HCT116 (cell line): ENCODE data around the gene SLC17A4. TPM values are rescaled to one million over a fixed set of nuclear protein-coding genes. Genes with fewer than 3 reads are reported as not detected.

Experiments
- ATAC-seq: fragments of 200-7000 bp; cut with Tn5 transposase; 2 replicates; pipeline ENCODE4 v1.9.1; 2020; ENCODE audit warnings: mild to moderate bottlenecking, moderate library complexity
- BruUV-seq: library from RNA; stranded (reverse); fragments of 400-500 nt; replicated peaks from 2 replicates; lab custom pipeline; 2021; lab: Mats Ljungman, UMichigan
- CTCF ChIA-PET: fragments of 300-600 bp; sonication (Branson Sonifier 250); formaldehyde crosslinking; loops from one replicate; lab custom pipeline; 2021; ENCODE audit warnings: antibody characterized with exemption; lab: Charles Lee
- POLR2A ChIA-PET: fragments of 300-600, 350-600 bp; sonication (Branson Sonifier 250); formaldehyde crosslinking; loops from one replicate; lab custom pipeline; 2021; ENCODE audit warnings: antibody characterized with exemption; lab: Charles Lee
- RAD21 ChIA-PET, 2 experiments: fragments of 300-600 bp; sonication (Branson Sonifier 250); formaldehyde crosslinking; loops; one replicate each; lab custom pipeline; 2023; ENCODE audit warnings: low total read pairs in 2 of 2; ENCODE audit not compliant: uncharacterized antibody in 2 of 2, unreplicated experiment in 2 of 2, low non-redundant PET in 1 of 2; lab: Charles Lee
- DNase-seq: peaks from one replicate; pipeline ENCODE4 v3.0.0-alpha.2; 2010; ENCODE audit warnings: low read depth, low spot score
- H2AFZ ChIP-seq: fragments of 200-600 bp; shearing (Covaris generic), sonication (generic); 2 replicates; pipeline ENCODE4 v1.6.1; 2017; ENCODE audit warnings: low read depth, mixed run types, mixed read lengths, antibody characterized with exemption, low read length; ENCODE audit not compliant: poor library complexity, severe bottlenecking
- H3K27ac ChIP-seq: 2 replicates; pipeline ENCODE4 v1.5.1; 2012; ENCODE audit warnings: low read depth, low read length
- H3K27me3 ChIP-seq: fragments of 200-600 bp; sonication (generic); 2 replicates; pipeline ENCODE4 v1.6.1; 2016; ENCODE audit warnings: mixed run types, low read length, mixed read lengths; ENCODE audit not compliant: insufficient read depth
- H3K36me3 ChIP-seq, 2 experiments: fragments of 200-500 bp in 1 of 2; fragments of 200-600 bp in 1 of 2; sonication (Bioruptor generic) in 1 of 2; sonication (generic) in 1 of 2; 2 replicates each; pipeline versions ENCODE4 v1.5.1 to v1.6.1; 2014 to 2016; ENCODE audit warnings: low read length in 2 of 2, inconsistent platforms in 1 of 2, mixed read lengths in 1 of 2, mixed run types in 1 of 2; ENCODE audit not compliant: insufficient read depth in 2 of 2, control insufficient read depth in 1 of 2
- H3K4me1 ChIP-seq, 2 experiments: fragments of 200-600 bp in 1 of 2; sonication (generic) in 1 of 2; 2 replicates each; pipeline versions ENCODE4 v1.5.1 to v1.6.1; 2012 to 2017; ENCODE audit warnings: low read length in 2 of 2, inconsistent platforms in 1 of 2, mild to moderate bottlenecking in 1 of 2, mixed read lengths in 1 of 2, mixed run types in 1 of 2, moderate library complexity in 1 of 2; ENCODE audit not compliant: insufficient read depth in 2 of 2, control insufficient read depth in 1 of 2
- H3K4me2 ChIP-seq: fragments of 200-600 bp; sonication (generic); 2 replicates; pipeline ENCODE4 v1.6.1; 2017; ENCODE audit warnings: mixed run types, low read length, mixed read lengths
- H3K4me3 ChIP-seq, 2 experiments: fragments of 200-600 bp in 1 of 2; sonication (generic) in 1 of 2; replicated peaks in 1 of 2; 2 replicates each; pipeline ENCODE4 v1.5.1; 2011 to 2016; ENCODE audit warnings: low read length in 2 of 2, control low read depth in 1 of 2, low read depth in 1 of 2, mild to moderate bottlenecking in 1 of 2, mixed read lengths in 1 of 2, mixed run types in 1 of 2
- H3K79me2 ChIP-seq: fragments of 200-600 bp; sonication (generic); 2 replicates; pipeline ENCODE4 v1.6.1; 2017; ENCODE audit warnings: mild to moderate bottlenecking, mixed run types, low read length, moderate library complexity, mixed read lengths; ENCODE audit not compliant: insufficient read depth
- H3K9ac ChIP-seq: fragments of 200-600 bp; sonication (generic); 2 replicates; pipeline ENCODE4 v1.6.1; 2016; ENCODE audit warnings: low read length, mixed read lengths
- H3K9me2 ChIP-seq: fragments of 200-600 bp; sonication (generic), shearing (Covaris generic); 2 replicates; pipeline ENCODE4 v1.6.1; 2017; ENCODE audit warnings: mixed run types, mild to moderate bottlenecking, moderate library complexity; ENCODE audit not compliant: insufficient read depth
- H3K9me3 ChIP-seq, 2 experiments: fragments of 200-500 bp in 1 of 2; fragments of 200-600 bp in 1 of 2; sonication (Bioruptor generic) in 1 of 2; sonication (generic) in 1 of 2; 2 replicates each; pipeline ENCODE4 v1.6.1; 2014 to 2017; ENCODE audit warnings: low read length in 2 of 2, mixed read lengths in 2 of 2, inconsistent platforms in 1 of 2, low read depth in 1 of 2, mild to moderate bottlenecking in 1 of 2, mixed run types in 1 of 2, moderate library complexity in 1 of 2; ENCODE audit not compliant: control insufficient read depth in 1 of 2, insufficient read depth in 1 of 2
- H4K20me1 ChIP-seq: fragments of 200-600 bp; sonication (generic), shearing (Covaris generic); 2 replicates; pipeline ENCODE4 v1.6.1; 2017; ENCODE audit warnings: mixed run types, mild to moderate bottlenecking, moderate library complexity; ENCODE audit not compliant: insufficient read depth
- ATF3 ChIP-seq: IDR thresholded peaks from 2 replicates; pipeline ENCODE4 v1.6.1; 2012
- CEBPB ChIP-seq: IDR thresholded peaks from 2 replicates; pipeline ENCODE4 v1.6.1; 2012; ENCODE audit warnings: low read depth
- CTCF ChIP-seq, 3 experiments: fragments of 200-600 bp in 1 of 3; sonication (generic) in 1 of 3; IDR thresholded peaks in 2 of 3; conservative IDR thresholded peaks in 1 of 3; 2 replicates each; pipeline ENCODE4 v1.5.1; 2012 to 2017; ENCODE audit warnings: low read depth in 2 of 3, low read length in 2 of 3, antibody characterized with exemption in 1 of 3, borderline replicate concordance in 1 of 3, control low read depth in 1 of 3, mild to moderate bottlenecking in 1 of 3, mixed read lengths in 1 of 3, mixed run types in 1 of 3, moderate library complexity in 1 of 3; ENCODE audit not compliant: insufficient read depth in 1 of 3
- EGR1 ChIP-seq: IDR thresholded peaks from 2 replicates; pipeline ENCODE4 v1.6.1; 2012; ENCODE audit warnings: low read depth
- EZH2 ChIP-seq: fragments of 200-600 bp; sonication (generic); IDR thresholded peaks from 2 replicates; pipeline ENCODE4 v1.6.1; 2017; ENCODE audit warnings: antibody characterized with exemption, mixed run types
- JUND ChIP-seq: IDR thresholded peaks from 2 replicates; pipeline ENCODE4 v1.6.1; 2012
- POLR2AphosphoS5 ChIP-seq: IDR thresholded peaks from 2 replicates; pipeline ENCODE4 v1.6.1; 2011; ENCODE audit warnings: mild to moderate bottlenecking, low read depth, low read length, moderate library complexity
- RAD21 ChIP-seq: IDR thresholded peaks from 2 replicates; pipeline ENCODE4 v1.6.1; 2012; ENCODE audit warnings: low read depth, mild to moderate bottlenecking
- SP1 ChIP-seq: IDR thresholded peaks from 2 replicates; pipeline ENCODE4 v1.6.1; 2012; ENCODE audit warnings: low read depth
- TCF7L2 ChIP-seq: IDR thresholded peaks from 2 replicates; pipeline ENCODE4 v1.7.0; 2011; ENCODE audit warnings: borderline replicate concordance, inconsistent platforms; ENCODE audit not compliant: insufficient read depth, insufficient read length; ENCODE audit errors: extremely low read depth
- ZBTB33 ChIP-seq: IDR thresholded peaks from 2 replicates; pipeline ENCODE4 v1.6.1; 2011; ENCODE audit warnings: mild to moderate bottlenecking, low read length, moderate library complexity; ENCODE audit not compliant: insufficient replicate concordance; ENCODE audit errors: extremely low read depth
- intact Hi-C: fragments of 100-400 bp; cut with micrococcal nuclease; formaldehyde crosslinking; loops from 2 replicates; pipeline ENCODE4 v1.10.0; 2022
- total RNA-seq: library from RNA; stranded (reverse); gene quantifications from one replicate; pipeline ENCODE4 v1.2.1, GENCODE V29; 2021; ENCODE audit not compliant: unreplicated experiment
- TF ChIP-seq, protein P1 (sequence below): IDR thresholded peaks from 2 replicates; pipeline ENCODE4 v1.6.1; 2012
- TF ChIP-seq, protein P2 (sequence below): IDR thresholded peaks from 2 replicates; pipeline ENCODE4 v1.6.1; 2012; ENCODE audit warnings: low read depth

SLC17A4 gene
- total RNA-seq, 1 experiment from 2014 or later = not detected

- no peaks in the 10 kb centered on the region for H3K9me3 ChIP-seq
- H2AFZ ChIP-seq = no peak overlapping the region
- H3K79me2 ChIP-seq = no peaks in the 10 kb centered on the region
- no peak for ATAC-seq
- BruUV-seq = no TSS peak
- intact Hi-C loops = no loop called here
- TF ChIP-seq SP1 (no peak), JUND (no peak)
- no peaks in the 10 kb centered on the region for H4K20me1 ChIP-seq
- no peaks in the 10 kb centered on the region for H3K9me2 ChIP-seq
- ChIA-PET RAD21 (no interaction called here), CTCF (interaction anchor here (0.6 kb wide), 1 partner anchor 335 kb away, joined by 3 read pairs; no protein-coding TSS in a partner anchor), POLR2A (no interaction called here)
- DNase-seq = no peak
- H3K4me2 ChIP-seq = no peak overlapping the region
- no peaks in the 10 kb centered on the region for H3K36me3 ChIP-seq
- no peak overlapping the region for H3K9ac ChIP-seq
- H3K27ac ChIP-seq = no peak overlapping the region
- H3K27me3 ChIP-seq = no peaks in the 10 kb centered on the region
- no peak overlapping the region for H3K4me3 ChIP-seq
- no peaks in the 10 kb centered on the region for H3K4me1 ChIP-seq
These were observed 3.6 kb upstream of the SLC17A4 start for GRCh38 chr6:25750906-25751305.

GRCh38 chr6:25753079-25753478 lies 1.5 kb upstream of the SLC17A4 start:
- ChIA-PET CTCF (no interaction called here), RAD21 (no interaction called here), POLR2A (no interaction called here)
- Histone ChIP-seq H3K79me2 (no peaks in the 10 kb centered on the region), H3K4me2 (no peak overlapping the region), H3K4me1 (no peaks in the 10 kb centered on the region), H2AFZ (no peak overlapping the region), H3K9ac (no peak overlapping the region), H3K27me3 (no peaks in the 10 kb centered on the region), H3K4me3 (no peak overlapping the region), H3K27ac (no peak overlapping the region), H3K36me3 (no peaks in the 10 kb centered on the region), H4K20me1 (no peaks in the 10 kb centered on the region), H3K9me2 (no peaks in the 10 kb centered on the region), H3K9me3 (no peaks in the 10 kb centered on the region)
- intact Hi-C loops = no loop called here
- DNase-seq (no peak), ATAC-seq (no peak)
- BruUV-seq = no TSS peak
- TF ChIP-seq EGR1 = no peak
- no peak for TF ChIP-seq EZH2
- TF ChIP-seq, protein P1, sequence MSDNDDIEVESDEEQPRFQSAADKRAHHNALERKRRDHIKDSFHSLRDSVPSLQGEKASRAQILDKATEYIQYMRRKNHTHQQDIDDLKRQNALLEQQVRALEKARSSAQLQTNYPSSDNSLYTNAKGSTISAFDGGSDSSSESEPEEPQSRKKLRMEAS = no peak
- TF ChIP-seq CEBPB = no peak
- TF ChIP-seq CTCF (IDR thresholded peaks at IDR 0.05 in 2 of 3, conservative IDR thresholded peaks at IDR 0.05 in 1 of 3; ENCODE audit: borderline replicate concordance in 1 of 3, insufficient read depth in 1 of 3, low read depth in 2 of 3, low read length in 2 of 3) = no peak
- no peak for TF ChIP-seq ATF3
- no peak for TF ChIP-seq ZBTB33
- TF ChIP-seq, protein P2, sequence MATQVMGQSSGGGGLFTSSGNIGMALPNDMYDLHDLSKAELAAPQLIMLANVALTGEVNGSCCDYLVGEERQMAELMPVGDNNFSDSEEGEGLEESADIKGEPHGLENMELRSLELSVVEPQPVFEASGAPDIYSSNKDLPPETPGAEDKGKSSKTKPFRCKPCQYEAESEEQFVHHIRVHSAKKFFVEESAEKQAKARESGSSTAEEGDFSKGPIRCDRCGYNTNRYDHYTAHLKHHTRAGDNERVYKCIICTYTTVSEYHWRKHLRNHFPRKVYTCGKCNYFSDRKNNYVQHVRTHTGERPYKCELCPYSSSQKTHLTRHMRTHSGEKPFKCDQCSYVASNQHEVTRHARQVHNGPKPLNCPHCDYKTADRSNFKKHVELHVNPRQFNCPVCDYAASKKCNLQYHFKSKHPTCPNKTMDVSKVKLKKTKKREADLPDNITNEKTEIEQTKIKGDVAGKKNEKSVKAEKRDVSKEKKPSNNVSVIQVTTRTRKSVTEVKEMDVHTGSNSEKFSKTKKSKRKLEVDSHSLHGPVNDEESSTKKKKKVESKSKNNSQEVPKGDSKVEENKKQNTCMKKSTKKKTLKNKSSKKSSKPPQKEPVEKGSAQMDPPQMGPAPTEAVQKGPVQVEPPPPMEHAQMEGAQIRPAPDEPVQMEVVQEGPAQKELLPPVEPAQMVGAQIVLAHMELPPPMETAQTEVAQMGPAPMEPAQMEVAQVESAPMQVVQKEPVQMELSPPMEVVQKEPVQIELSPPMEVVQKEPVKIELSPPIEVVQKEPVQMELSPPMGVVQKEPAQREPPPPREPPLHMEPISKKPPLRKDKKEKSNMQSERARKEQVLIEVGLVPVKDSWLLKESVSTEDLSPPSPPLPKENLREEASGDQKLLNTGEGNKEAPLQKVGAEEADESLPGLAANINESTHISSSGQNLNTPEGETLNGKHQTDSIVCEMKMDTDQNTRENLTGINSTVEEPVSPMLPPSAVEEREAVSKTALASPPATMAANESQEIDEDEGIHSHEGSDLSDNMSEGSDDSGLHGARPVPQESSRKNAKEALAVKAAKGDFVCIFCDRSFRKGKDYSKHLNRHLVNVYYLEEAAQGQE = no peak
- no peak for TF ChIP-seq POLR2AphosphoS5
- no peak for TF ChIP-seq TCF7L2
- no peak for TF ChIP-seq RAD21
